GM12878 (cell line): Measurements from ENCODE around the gene STAM2. TPM values are rescaled to one million over a fixed set of nuclear protein-coding genes. Genes with fewer than 3 reads are reported as not detected.
"Not testable (repeated sequence)": the region's sequence is repeated elsewhere in the genome, so short reads cannot be mapped to it uniquely, and the experiment has no call there.

Experiments used
- ATAC-seq: fragments of 200-7000 bp; cut with Tn5 transposase; 3 replicates; pipeline ENCODE4 v1.9.1; 2020; ENCODE audit warnings: mild to moderate bottlenecking, moderate library complexity
- BruUV-seq: library from RNA; stranded (reverse); fragments of 400-500 nt; replicated peaks from 2 replicates; lab custom pipeline; 2021; lab: Mats Ljungman, UMichigan
- CTCF ChIA-PET: fragments of 300-600 bp; sonication (Branson Sonifier 250); formaldehyde crosslinking; extraction: SDS; loops from one replicate; lab custom pipeline; 2021; ENCODE audit warnings: inconsistent platforms; lab: Yijun Ruan, JAX
- POLR2A ChIA-PET: fragments of 350-600 bp; formaldehyde crosslinking; extraction: SDS; loops from one replicate; lab custom pipeline; 2021; ENCODE audit warnings: inconsistent platforms; lab: Charles Lee
- RAD21 ChIA-PET: fragments of 300-600 bp; sonication (Branson Sonifier 250); formaldehyde crosslinking; loops from one replicate; lab custom pipeline; 2023; ENCODE audit warnings: antibody characterized with exemption; ENCODE audit not compliant: unreplicated experiment; lab: Charles Lee
- SMC1A ChIA-PET: fragments of 300-600 bp; sonication (Branson Sonifier 250); formaldehyde crosslinking; loops from one replicate; lab custom pipeline; 2023; ENCODE audit not compliant: unreplicated experiment, uncharacterized antibody; lab: Charles Lee
- DNase-seq: peaks from one replicate; pipeline ENCODE4 v3.0.0-alpha.2; 2011; ENCODE audit warnings: low read depth, low spot score
- FAIRE-seq: peaks from 3 replicates; lab custom pipeline; 2011; peaks lifted over from hg19 to GRCh38; lab: Jason Lieb, UNC
- H2AFZ ChIP-seq: 2 replicates; pipeline ENCODE4 v1.6.0; 2011; ENCODE audit warnings: low read depth, low read length, control low read depth; ENCODE audit not compliant: control insufficient read depth
- H3K27ac ChIP-seq: 2 replicates; pipeline ENCODE4 v1.5.1; 2011; ENCODE audit warnings: control low read depth; ENCODE audit not compliant: control insufficient read depth, insufficient read depth
- H3K27me3 ChIP-seq, 2 experiments: replicated peaks in 1 of 2; 2 replicates each; pipeline versions ENCODE4 v1.6.0 to v1.6.1; 2011; ENCODE audit warnings: low read length in 1 of 2; ENCODE audit not compliant: control insufficient read depth in 2 of 2, insufficient read depth in 2 of 2
- H3K36me3 ChIP-seq, 2 experiments: 2 replicates each; pipeline ENCODE4 v1.5.1; 2011; ENCODE audit warnings: low read length in 1 of 2; ENCODE audit not compliant: control insufficient read depth in 2 of 2, insufficient read depth in 2 of 2
- H3K4me1 ChIP-seq: 2 replicates; pipeline ENCODE4 v1.6.1; 2011; ENCODE audit warnings: mild to moderate bottlenecking, low read length, moderate library complexity, mixed read lengths; ENCODE audit not compliant: control insufficient read depth, insufficient read depth
- H3K4me2 ChIP-seq: 2 replicates; pipeline ENCODE4 v1.6.0; 2011; ENCODE audit warnings: control low read depth; ENCODE audit not compliant: control insufficient read depth, insufficient read depth
- H3K4me3 ChIP-seq: fragments of 200-600 bp; sonication (generic); 2 replicates; pipeline ENCODE4 v1.5.1; 2016
- H3K79me2 ChIP-seq: 2 replicates; pipeline ENCODE4 v1.6.0; 2011; ENCODE audit warnings: low read length; ENCODE audit not compliant: control insufficient read depth, insufficient read depth
- H3K9ac ChIP-seq: 2 replicates; pipeline ENCODE4 v1.8.0; 2011; ENCODE audit warnings: low read length, control low read depth, mixed read lengths; ENCODE audit not compliant: control insufficient read depth, insufficient read depth
- H3K9me3 ChIP-seq: replicated peaks from 3 replicates; pipeline ENCODE4 v1.5.1; 2011; ENCODE audit warnings: mild to moderate bottlenecking, low read length; ENCODE audit not compliant: control insufficient read depth, insufficient read depth
- H4K20me1 ChIP-seq: 2 replicates; pipeline ENCODE4 v1.6.0; 2011; ENCODE audit not compliant: control insufficient read depth, insufficient read depth
- EGR1 ChIP-seq, 2 experiments: IDR thresholded peaks; 1 replicate in 1 of 2; 2 replicates in 1 of 2; pipeline ENCODE4 v1.6.1; 2011 to 2012; ENCODE audit warnings: low read depth in 2 of 2, low read length in 2 of 2, borderline replicate concordance in 1 of 2, mild to moderate bottlenecking in 1 of 2, moderate library complexity in 1 of 2
- FOXK2 ChIP-seq: fragments of 450-650 bp; IDR thresholded peaks from 2 replicates; pipeline ENCODE4 v1.6.1; 2017; ENCODE audit warnings: mild to moderate bottlenecking, moderate library complexity
- NFIC ChIP-seq: IDR thresholded peaks from 2 replicates; pipeline ENCODE4 v1.6.1; 2012; ENCODE audit warnings: low read depth, mild to moderate bottlenecking, inconsistent platforms, low read length, moderate library complexity
- RAD51 ChIP-seq: fragments of 450-650 bp; IDR thresholded peaks from 2 replicates; pipeline ENCODE4 v1.6.1; 2016; ENCODE audit warnings: moderate library complexity, mild to moderate bottlenecking, inconsistent platforms
- ZNF384 ChIP-seq: IDR thresholded peaks from 2 replicates; pipeline ENCODE4 v1.6.1; 2012; ENCODE audit warnings: low read depth, mild to moderate bottlenecking, low read length, improper control_type of control experiment, borderline replicate concordance
- WGBS: methylation state at CpG from one replicate; pipeline ENCODE4 v1.1.6; 2016; ENCODE audit warnings: low lambda C conversion rate; ENCODE audit not compliant: insufficient replicate concordance, insufficient coverage; ENCODE audit errors: missing lambda C conversion rate; 5-methylcytosine and 5-hydroxymethylcytosine counted together
- in situ Hi-C: fragments of 300-500 bp; cut with MboI; formaldehyde crosslinking; loops from 9 replicates; pipeline ENCODE4 v1.14.3; 2018; ENCODE audit warnings: mixed read lengths
- intact Hi-C: fragments of 100-400 bp; cut with micrococcal nuclease; formaldehyde crosslinking; loops from one replicate; pipeline ENCODE4 v1.14.2; 2022; ENCODE audit not compliant: unreplicated experiment
- polyA plus RNA-seq, 11 experiments: library from polyadenylated mRNA; depleted of rRNA in 4 of 11; unstranded in 6 of 11; stranded (reverse) in 5 of 11; fragments of >200 nt; fragmentation: Nextera tagmentation in 4 of 11; fragmentation: Illumina TruSeq in 1 of 11; extraction: Ambion mirVana in 4 of 11; extraction: Trizol in 1 of 11; gene quantifications; 1 replicate in 1 of 11; 2 replicates in 10 of 11; pipeline versions ENCODE4 v1.2.1 to v1.2.3, GENCODE V29; 2011 to 2016; ENCODE audit warnings: inconsistent platforms in 2 of 11, missing spikeins in 2 of 11, low read depth in 1 of 11
- total RNA-seq, 4 experiments: library from RNA; depleted of rRNA in 3 of 4; stranded (reverse); fragments of >200 nt in 3 of 4; fragmentation: Illumina TruSeq in 1 of 4; extraction: Trizol in 1 of 4; gene quantifications; 2 replicates each; pipeline versions ENCODE4 v1.2.1 to v1.2.3, GENCODE V29; 2013 to 2021

STAM2 gene
- total and polyA plus RNA-seq, 10 of the 15 experiments (the other 5 are each of a cell fraction or from before 2014, with no cell fraction given), result 4.4 to 21.6 (median 16.2) TPM

GRCh38 chr2:152162141-152162540 is 13.4 kb downstream of the STAM2 start:
- peaks cover 13% of the 10 kb centered on the region for H3K4me1 ChIP-seq
- ChIA-PET SMC1A (interaction anchor here (1.0 to 1.1 kb wide), 3 partner anchors 9 to 112 kb away, joined by 3 to 4 read pairs (median 3); no protein-coding TSS in a partner anchor), RAD21 (no interaction called here), CTCF (interaction anchor here (1.0 to 2.0 kb wide), 2 partner anchors 114 to 125 kb away, joined by 3 to 7 read pairs; no protein-coding TSS in a partner anchor), POLR2A (no interaction called here)
- no peak overlapping the region for H3K4me2 ChIP-seq
- no peak overlapping the region for H3K4me3 ChIP-seq
- FAIRE-seq (no peak), ATAC-seq (no peak), DNase-seq (no peak)
- H3K79me2 ChIP-seq, result peaks cover 57% of the 10 kb centered on the region
- WGBS, result 98% methylated on average over 3 of the region's 3 CpGs
- no peak overlapping the region for H3K9ac ChIP-seq
- no TSS peak for BruUV-seq
- no peaks in the 10 kb centered on the region for H4K20me1 ChIP-seq
- no peak overlapping the region for H3K27ac ChIP-seq
- intact Hi-C loops, result loop anchor here (10.0 kb wide), 1 partner anchor 337 kb away; the partner anchor contains the start of gene ARL5A
- peaks cover 2% of the 10 kb centered on the region; the same call in 2 of the 3 replicates for H3K9me3 ChIP-seq
- H3K36me3 ChIP-seq, result no peaks in the 10 kb centered on the region
- no peaks in the 10 kb centered on the region for H3K27me3 ChIP-seq
- H2AFZ ChIP-seq, result no peak overlapping the region
- TF ChIP-seq NFIC, result no peak
- no peak for TF ChIP-seq FOXK2
- no peak for TF ChIP-seq RAD51
- in situ Hi-C loops, result loop anchor here (10.0 kb wide), 1 partner anchor 317 kb away; no protein-coding TSS in a partner anchor

GRCh38 chr2:152161598-152161997 is 14.0 kb downstream of the STAM2 start:
- TF ChIP-seq EGR1 (IDR thresholded peaks at IDR 0.05; ENCODE audit: borderline replicate concordance in 1 of 2, low read depth in 2 of 2, low read length in 2 of 2), result no peak
- TF ChIP-seq ZNF384, result peak; percentile 31; the same call in 1 of the 2 replicates
- ChIA-PET SMC1A (interaction anchor here (1.0 to 1.1 kb wide), 3 partner anchors 10 to 112 kb away, joined by 3 to 4 read pairs (median 3); no protein-coding TSS in a partner anchor), RAD21 (no interaction called here), CTCF (interaction anchor here (1.0 to 2.0 kb wide), 2 partner anchors 113 to 125 kb away, joined by 3 to 7 read pairs; no protein-coding TSS in a partner anchor), POLR2A (no interaction called here)
- Histone ChIP-seq H4K20me1 (no peaks in the 10 kb centered on the region), H3K36me3 (no peaks in the 10 kb centered on the region; a peak in 1 of 4 replicates), H3K4me1 (peaks cover 12% of the 10 kb centered on the region), H3K9me3 (peaks cover 2% of the 10 kb centered on the region; the same call in 2 of the 3 replicates), H3K4me3 (no peak overlapping the region), H3K27ac (no peak overlapping the region), H3K4me2 (no peak overlapping the region), H2AFZ (no peak overlapping the region), H3K27me3 (no peaks in the 10 kb centered on the region), H3K79me2 (peaks cover 57% of the 10 kb centered on the region), H3K9ac (no peak overlapping the region)
- intact Hi-C loops, result loop anchor here (10.0 kb wide), 1 partner anchor 337 kb away; the partner anchor contains the start of gene ARL5A
- WGBS, result 27% methylated on average over 4 of the region's 4 CpGs
- DNase-seq (no peak), ATAC-seq (no peak; the same call in 2 of the 3 replicates), FAIRE-seq (no peak)
- no TSS peak for BruUV-seq
- in situ Hi-C loops, result loop anchor here (10.0 kb wide), 1 partner anchor 317 kb away; no protein-coding TSS in a partner anchor

DNA sequence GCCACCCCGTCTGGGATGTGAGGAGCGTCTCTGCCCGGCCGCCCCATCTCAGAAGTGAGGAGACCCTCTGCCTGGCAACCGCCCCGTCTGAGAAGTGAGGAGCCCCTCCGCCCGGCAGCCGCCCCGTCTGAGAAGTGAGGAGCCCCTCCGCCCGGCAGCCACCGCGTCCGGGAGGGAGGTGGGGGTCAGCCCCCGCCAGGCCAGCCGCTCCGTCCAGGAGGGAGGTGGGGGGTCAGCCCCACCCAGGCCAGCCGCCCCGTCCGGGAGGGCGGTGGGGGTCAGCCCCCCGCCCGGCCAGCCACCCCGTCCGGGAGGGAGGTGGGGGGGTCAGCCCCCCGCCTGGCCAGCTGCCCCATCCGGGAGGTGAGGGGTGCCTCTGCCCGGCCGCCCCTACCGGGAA is 15.2 kb downstream of the STAM2 start:
- H3K36me3 ChIP-seq, H4K20me1 ChIP-seq: not testable (repeated sequence)
- in situ Hi-C loops, result loop anchor here (10.0 kb wide), 1 partner anchor 316 kb away; no protein-coding TSS in a partner anchor

More for the DNA sequence above, 15.2 kb downstream of the STAM2 start:
- POLR2A ChIA-PET, FAIRE-seq, H3K4me3 ChIP-seq, BruUV-seq, RAD21 ChIA-PET, H3K9ac ChIP-seq, H3K27me3 ChIP-seq, DNase-seq, CTCF ChIA-PET, ATAC-seq, H2AFZ ChIP-seq, H3K4me1 ChIP-seq, H3K9me3 ChIP-seq, H3K4me2 ChIP-seq, H3K27ac ChIP-seq, SMC1A ChIA-PET: not testable (repeated sequence)
- intact Hi-C loops, result loop anchor here (10.0 kb wide), 1 partner anchor 336 kb away; the partner anchor contains the start of gene ARL5A
- H3K79me2 ChIP-seq, result peaks cover 49% of the 10 kb centered on the region
- 100% methylated on average over 1 of the region's 31 CpGs for WGBS
